HepG2 (cell line): Measurements from ENCODE around the gene GPC6.

Experiments used
- CBX2 ChIP-seq, 2 experiments: fragments of 200-600 bp in 1 of 2; sonication (generic); formaldehyde crosslinking in 1 of 2; IDR thresholded peaks; 2 replicates each; pipeline versions ENCODE4 v1.7.0 to v1.8.1; 2018 to 2022; ENCODE audit warnings: low read depth in 2 of 2, low read length in 1 of 2, mild to moderate bottlenecking in 1 of 2, missing genetic modification reagents in 1 of 2
- CTCF ChIP-seq: sonication (generic); formaldehyde crosslinking; IDR thresholded peaks from 2 replicates; pipeline ENCODE4 v1.5.0; 2020; ENCODE audit warnings: mild to moderate bottlenecking, missing genetic modification reagents, moderate library complexity
- KLF15 ChIP-seq: sonication (generic); formaldehyde crosslinking; IDR thresholded peaks from 2 replicates; pipeline ENCODE4 v1.8.1; 2023; ENCODE audit warnings: borderline replicate concordance, mild to moderate bottlenecking, inconsistent platforms, missing genetic modification reagents, mixed read lengths
- KMT2B ChIP-seq: IDR thresholded peaks from 2 replicates; pipeline ENCODE4 v1.6.1; 2016; ENCODE audit warnings: missing genetic modification reagents, missing compliant biosample characterization
- MAX ChIP-seq: IDR thresholded peaks from 2 replicates; pipeline ENCODE4 v1.6.1; 2012; ENCODE audit warnings: inconsistent platforms
- MTF2 ChIP-seq: sonication (generic); formaldehyde crosslinking; IDR thresholded peaks from 2 replicates; pipeline ENCODE4 v1.5.0; 2020; ENCODE audit warnings: missing genetic modification reagents, borderline replicate concordance
- POLR2A ChIP-seq, 2 experiments: IDR thresholded peaks; 2 replicates each; pipeline ENCODE4 v1.6.1; 2011; ENCODE audit warnings: low read depth in 2 of 2, low read length in 2 of 2, mild to moderate bottlenecking in 1 of 2, moderate library complexity in 1 of 2; ENCODE audit not compliant: insufficient read depth in 1 of 2
- PRDM10 ChIP-seq: sonication (generic); formaldehyde crosslinking; IDR thresholded peaks from 2 replicates; pipeline ENCODE4 v1.4.0; 2020; ENCODE audit warnings: low read depth, missing genetic modification reagents
- ZNF121 ChIP-seq: sonication (generic); formaldehyde crosslinking; IDR thresholded peaks from 2 replicates; pipeline ENCODE4 v1.5.0; 2020; ENCODE audit warnings: mild to moderate bottlenecking, missing genetic modification reagents

GRCh38 chr13:93244918-93245280 lies 18.3 kb downstream of the GPC6 start:
- TF ChIP-seq KLF15 (CRISPR knock-in tag) (no peak), CTCF (no peak), MTF2 (CRISPR knock-in tag) (no peak), KMT2B (CRISPR knock-in tag) (no peak), ZNF121 (CRISPR knock-in tag) (no peak), CBX2 (IDR thresholded peaks at IDR 0.05; ENCODE audit: low read depth, low read length) (no peak), CBX2 (CRISPR knock-in tag; IDR thresholded peaks at IDR 0.05; ENCODE audit: low read depth) (no peak), PRDM10 (CRISPR knock-in tag) (no peak), POLR2A (IDR thresholded peaks at IDR 0.05; ENCODE audit: insufficient read depth in 1 of 2, low read depth in 2 of 2, low read length in 2 of 2) (no peak), MAX (no peak)
